Activated CD8-positive, alpha-beta memory T cell treated with anti-CD3 and anti-CD28 coated beads for 4 hours (primary cell): ENCODE measurements around the gene MZT2B.
"Not testable (repeated sequence)": the region's sequence is repeated elsewhere in the genome, so short reads cannot be mapped to it uniquely, and the experiment has no call there.

ENCODE experiments used
- DNase-seq, 2 donors: peaks; one replicate each; pipeline ENCODE4 v3.0.0-alpha.2; 2020; ENCODE audit warnings: low read depth in 2 of 2

Gene MZT2B

GRCh38 chr2:130219147-130219546 is 37.1 kb downstream of the MZT2B start:
- DNase-seq: not testable (repeated sequence)

DNA sequence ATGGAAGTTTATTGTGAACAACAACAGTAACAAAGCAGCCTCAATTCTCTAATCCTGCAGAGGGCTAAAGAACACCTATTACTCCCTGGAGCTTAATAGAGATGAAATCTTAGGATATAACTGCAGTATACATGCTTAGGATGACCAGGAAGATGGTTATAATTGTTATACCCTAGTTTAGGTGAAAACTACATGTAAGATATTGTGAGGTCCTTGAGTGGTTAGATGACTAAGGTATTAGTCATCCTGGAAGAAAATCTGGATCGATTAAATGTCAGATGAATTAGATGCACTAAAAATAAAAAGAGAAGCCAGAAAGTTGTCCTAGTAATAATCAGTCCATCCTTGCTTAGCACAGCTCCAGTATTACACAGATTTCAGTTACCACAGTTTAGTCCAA is 38.4 kb downstream of the MZT2B start:
- not testable (repeated sequence) for DNase-seq

DNA sequence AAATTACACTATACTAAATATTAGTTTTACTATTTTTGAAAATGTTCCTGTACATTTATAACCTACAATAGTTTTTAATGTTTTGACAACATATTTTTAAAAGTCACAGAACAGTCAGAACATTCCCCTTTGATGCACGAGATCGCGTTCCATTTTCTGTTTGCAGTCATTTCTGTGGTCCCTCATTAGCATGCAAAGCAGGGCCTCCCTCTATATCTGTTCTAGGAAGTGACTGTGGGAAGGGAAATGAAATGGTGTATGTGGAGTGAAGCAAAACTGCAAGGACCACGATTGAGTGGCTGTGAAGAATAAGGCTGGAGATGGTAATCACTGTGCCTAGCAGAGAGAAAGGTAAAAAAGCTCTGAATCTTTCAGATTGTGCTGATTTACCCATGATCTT is 40.5 kb downstream of the MZT2B start:
- not testable (repeated sequence) for DNase-seq

DNA sequence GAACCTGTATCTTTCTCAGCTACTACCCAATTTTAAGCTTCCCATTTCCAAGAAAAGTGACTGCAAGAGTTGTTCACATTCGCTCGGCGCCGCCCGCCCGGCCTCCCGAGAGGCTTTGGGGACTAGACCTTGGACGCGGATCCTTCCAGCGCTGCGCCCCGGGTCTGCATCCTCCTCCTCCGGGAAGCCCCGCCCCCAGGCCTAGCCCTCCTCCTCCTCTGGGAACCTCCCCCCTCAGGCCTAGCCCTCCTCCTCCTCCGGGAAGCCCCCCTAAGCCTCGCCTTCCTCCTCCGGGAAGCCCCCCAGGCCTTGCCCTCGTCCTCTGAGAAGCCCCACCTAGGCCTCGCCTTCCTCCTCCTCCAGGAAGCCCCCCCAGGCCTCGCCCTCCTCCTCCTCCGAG is 45.9 kb downstream of the MZT2B start:
- not testable (repeated sequence) for DNase-seq

- not testable (repeated sequence) for DNase-seq
Measured at GRCh38 chr2:130228467-130229160, 46.6 kb downstream of the MZT2B start.

DNA sequence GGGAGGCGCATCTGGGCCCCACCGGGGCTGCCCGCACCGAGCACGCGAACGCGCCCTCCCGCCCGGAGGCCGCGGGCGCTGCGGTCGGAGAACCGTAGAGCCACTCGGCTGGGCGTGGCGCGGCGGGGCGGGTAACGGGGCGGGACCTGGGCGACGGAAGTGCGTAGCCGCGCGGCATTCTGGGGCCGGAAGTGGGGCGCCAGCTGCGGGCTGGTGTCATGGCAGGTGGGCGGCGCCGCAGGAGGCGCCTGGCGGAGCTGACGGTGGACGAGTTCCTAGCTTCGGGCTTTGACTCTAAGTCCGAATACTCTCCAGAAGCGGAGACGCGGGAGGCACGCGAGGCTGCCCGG is 47.1 kb downstream of the MZT2B start:
- not testable (repeated sequence) for DNase-seq

DNA sequence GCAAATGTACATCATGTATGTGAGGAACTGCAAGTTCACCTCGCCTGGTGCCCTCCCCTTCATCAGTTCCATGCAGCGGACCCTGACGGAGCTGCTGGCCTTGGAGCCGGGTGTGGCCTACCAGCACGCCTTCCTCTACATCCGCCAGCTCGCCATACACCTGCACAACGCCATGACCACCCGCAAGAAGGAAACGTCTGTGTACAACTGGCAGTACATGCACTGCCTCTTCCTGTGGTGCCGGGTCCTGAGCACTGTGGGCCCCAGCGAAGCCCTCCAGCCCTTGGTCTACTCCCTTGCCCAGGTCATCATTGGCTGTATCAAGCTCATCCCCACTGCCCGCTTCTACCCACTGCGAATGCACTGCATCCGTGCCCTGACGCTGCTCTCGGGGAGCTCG is 48.3 kb downstream of the MZT2B start:
- not testable (repeated sequence) for DNase-seq

GRCh38 chr2:130230907-130231306 is 48.8 kb downstream of the MZT2B start:
- DNase-seq: not testable (repeated sequence)

DNA sequence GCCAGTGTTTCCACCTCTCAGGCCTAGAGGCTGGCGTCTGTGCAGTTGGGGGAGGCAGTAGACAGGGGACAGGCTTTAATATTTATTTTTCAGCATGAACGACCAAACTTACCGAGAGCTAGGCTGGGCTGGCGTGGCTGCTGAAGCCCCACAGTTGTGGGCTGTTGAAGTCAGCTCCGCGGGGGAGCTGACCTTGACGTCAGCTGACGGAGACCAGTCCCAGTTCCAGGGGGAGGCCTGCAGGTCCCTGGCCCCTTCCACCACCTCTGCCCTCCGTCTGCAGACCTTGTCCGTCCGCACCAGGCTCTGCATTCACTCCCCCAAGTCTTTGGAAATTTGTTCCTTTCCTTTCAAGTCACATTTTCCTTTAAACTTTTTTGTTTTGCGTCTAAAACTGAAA is 49.6 kb downstream of the MZT2B start:
- DNase-seq: no peak

DNA sequence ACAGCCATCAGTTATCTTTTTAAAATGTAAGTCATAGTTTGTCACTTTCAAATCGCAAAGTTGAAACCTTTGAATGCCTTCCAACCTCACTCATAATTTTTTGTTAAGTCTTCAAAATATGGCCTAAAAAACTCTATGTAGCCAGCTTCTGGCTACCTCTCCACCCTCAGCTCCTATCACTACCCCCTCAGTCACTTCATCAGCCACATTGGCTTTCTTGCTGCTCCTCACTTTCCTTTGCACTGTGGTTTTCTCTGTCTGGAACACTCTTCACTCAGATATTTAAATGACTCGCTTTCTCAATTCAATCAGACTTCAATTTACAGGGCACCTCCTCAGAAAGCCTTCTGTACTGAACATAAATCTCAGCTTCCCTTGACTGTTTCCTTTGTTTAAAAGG is 51.0 kb downstream of the MZT2B start:
- not testable (repeated sequence) for DNase-seq

- DNase-seq: not testable (repeated sequence)
Measured at GRCh38 chr2:130239581-130239980, 57.5 kb downstream of the MZT2B start.
